Mononuclear cell (primary cell): ENCODE measurements around the gene TMEM176A. TPM values are rescaled to one million over a fixed set of nuclear protein-coding genes. Genes with fewer than 3 reads are reported as not detected.

Experiments
- H3K27me3 ChIP-seq: 2 replicates; pipeline ENCODE4 v1.6.0; 2011; ENCODE audit warnings: low read length, control low read depth; ENCODE audit not compliant: insufficient read depth
- H3K4me1 ChIP-seq: 2 replicates; pipeline ENCODE4 v1.5.1; 2011; ENCODE audit warnings: mild to moderate bottlenecking, low read length, control low read depth; ENCODE audit not compliant: insufficient read depth
- H3K4me3 ChIP-seq: 2 replicates; pipeline ENCODE4 v1.5.1; 2011; ENCODE audit warnings: mild to moderate bottlenecking, low read length, moderate library complexity
- H3K9me3 ChIP-seq: 2 replicates; pipeline ENCODE4 v1.5.1; 2011; ENCODE audit warnings: low read depth, mild to moderate bottlenecking, control low read depth, low read length
- total RNA-seq: library from RNA; depleted of rRNA; stranded (reverse); fragments of >200 nt; gene quantifications from one replicate; pipeline ENCODE4 v1.2.3, GENCODE V29; 2012

Gene TMEM176A
- total RNA-seq, 1 donor = 2.1 TPM

GRCh38 chr7:150780292-150780691 lies 20.3 kb upstream of the TMEM176A start:
- Histone ChIP-seq H3K9me3 (no peaks in the 10 kb centered on the region), H3K27me3 (no peaks in the 10 kb centered on the region), H3K4me3 (no peak overlapping the region), H3K4me1 (peaks cover 37% of the 10 kb centered on the region)

GRCh38 chr7:150781103-150781502 lies 19.5 kb upstream of the TMEM176A start:
- Histone ChIP-seq H3K4me1 (peaks cover 45% of the 10 kb centered on the region), H3K9me3 (no peaks in the 10 kb centered on the region), H3K27me3 (no peaks in the 10 kb centered on the region), H3K4me3 (no peak overlapping the region)

- Histone ChIP-seq H3K4me3 (no peak overlapping the region), H3K9me3 (no peaks in the 10 kb centered on the region), H3K27me3 (no peaks in the 10 kb centered on the region), H3K4me1 (peaks cover 54% of the 10 kb centered on the region)
These were observed 18.6 kb upstream of the TMEM176A start for GRCh38 chr7:150781961-150782360.

GRCh38 chr7:150784120-150784736 lies 16.3 kb upstream of the TMEM176A start:
- Histone ChIP-seq H3K4me1 (peaks cover 77% of the 10 kb centered on the region), H3K4me3 (no peak overlapping the region)

GRCh38 chr7:150784954-150785353 lies 15.6 kb upstream of the TMEM176A start:
- Histone ChIP-seq H3K4me3 (no peak overlapping the region), H3K27me3 (no peaks in the 10 kb centered on the region), H3K4me1 (peaks cover 78% of the 10 kb centered on the region), H3K9me3 (no peaks in the 10 kb centered on the region)

More at GRCh38 chr7:150784120-150784736, 16.3 kb upstream of the TMEM176A start:
- Histone ChIP-seq H3K27me3 (no peaks in the 10 kb centered on the region), H3K9me3 (no peaks in the 10 kb centered on the region)

GRCh38 chr7:150787321-150788281 lies 13.0 kb upstream of the TMEM176A start:
- Histone ChIP-seq H3K9me3 (no peaks in the 10 kb centered on the region), H3K4me3 (no peak overlapping the region), H3K4me1 (peaks cover 59% of the 10 kb centered on the region), H3K27me3 (no peaks in the 10 kb centered on the region)

- H3K9me3 ChIP-seq = no peaks in the 10 kb centered on the region
- H3K4me3 ChIP-seq = no peak overlapping the region
- H3K27me3 ChIP-seq = no peaks in the 10 kb centered on the region
- H3K4me1 ChIP-seq = peaks cover 57% of the 10 kb centered on the region
These were observed 11.9 kb upstream of the TMEM176A start for GRCh38 chr7:150788474-150789269.

GRCh38 chr7:150790416-150791075 lies 10.0 kb upstream of the TMEM176A start:
- Histone ChIP-seq H3K9me3 (no peaks in the 10 kb centered on the region), H3K27me3 (peaks cover 4% of the 10 kb centered on the region), H3K4me1 (peaks cover 38% of the 10 kb centered on the region), H3K4me3 (no peak overlapping the region)

GRCh38 chr7:150791304-150791703 lies 9.3 kb upstream of the TMEM176A start:
- no peak overlapping the region for H3K4me3 ChIP-seq
- H3K9me3 ChIP-seq = no peaks in the 10 kb centered on the region
- peaks cover 31% of the 10 kb centered on the region for H3K4me1 ChIP-seq
- peaks cover 6% of the 10 kb centered on the region for H3K27me3 ChIP-seq

GRCh38 chr7:150791746-150792452 lies 8.7 kb upstream of the TMEM176A start:
- H3K9me3 ChIP-seq = no peaks in the 10 kb centered on the region
- no peak overlapping the region for H3K4me3 ChIP-seq
- H3K4me1 ChIP-seq = peaks cover 25% of the 10 kb centered on the region
- H3K27me3 ChIP-seq = peaks cover 10% of the 10 kb centered on the region

- peaks cover 7% of the 10 kb centered on the region for H3K4me1 ChIP-seq
These were observed 6.9 kb upstream of the TMEM176A start for GRCh38 chr7:150793569-150794238.

GRCh38 chr7:150797661-150798060 lies 2.9 kb upstream of the TMEM176A start:
- Histone ChIP-seq H3K4me1 (peaks cover 22% of the 10 kb centered on the region), H3K4me3 (no peak overlapping the region), H3K27me3 (peaks cover 54% of the 10 kb centered on the region), H3K9me3 (no peaks in the 10 kb centered on the region)

More at GRCh38 chr7:150793569-150794238, 6.9 kb upstream of the TMEM176A start:
- no peaks in the 10 kb centered on the region for H3K9me3 ChIP-seq
- H3K4me3 ChIP-seq = no peak overlapping the region
- H3K27me3 ChIP-seq = peaks cover 19% of the 10 kb centered on the region

GRCh38 chr7:150799156-150799555 lies 1.4 kb upstream of the TMEM176A start:
- H3K4me1 ChIP-seq = peaks cover 22% of the 10 kb centered on the region
- no peak overlapping the region for H3K4me3 ChIP-seq
- no peaks in the 10 kb centered on the region for H3K9me3 ChIP-seq
- H3K27me3 ChIP-seq = peaks cover 55% of the 10 kb centered on the region
